Activated CD8-positive, alpha-beta memory T cell treated with anti-CD3 and anti-CD28 coated beads, Interleukin-2, amount 50 U/mL, for 1 hour (primary cell): ENCODE measurements around the gene MAP3K5.
"Not testable (repeated sequence)": the region's sequence is repeated elsewhere in the genome, so short reads cannot be mapped to it uniquely, and the experiment has no call there.

Experiments used
- DNase-seq: peaks from one replicate; pipeline ENCODE4 v3.0.0-alpha.2; 2020; ENCODE audit errors: extremely low read depth

MAP3K5 gene

DNA sequence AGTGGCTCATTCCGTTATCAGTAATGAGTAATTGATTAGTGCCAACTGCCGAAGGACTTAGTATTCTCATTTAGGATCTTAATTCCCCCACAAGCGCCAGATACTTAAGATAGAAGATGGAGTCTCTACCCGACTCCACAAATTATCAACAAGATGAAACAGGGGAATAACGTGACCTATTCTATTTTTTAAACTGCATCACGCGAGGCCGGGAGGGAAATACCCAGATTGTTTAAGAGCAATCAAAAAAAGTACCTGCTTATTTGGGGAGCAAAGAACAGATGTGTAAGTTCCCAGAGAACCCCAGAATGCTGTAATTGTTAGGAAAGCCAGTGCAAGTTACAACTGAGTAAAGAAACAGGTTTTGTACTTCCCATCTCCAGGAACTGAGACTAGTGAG, 1.1 kb upstream of the MAP3K5 start:
- no peak for DNase-seq

DNA sequence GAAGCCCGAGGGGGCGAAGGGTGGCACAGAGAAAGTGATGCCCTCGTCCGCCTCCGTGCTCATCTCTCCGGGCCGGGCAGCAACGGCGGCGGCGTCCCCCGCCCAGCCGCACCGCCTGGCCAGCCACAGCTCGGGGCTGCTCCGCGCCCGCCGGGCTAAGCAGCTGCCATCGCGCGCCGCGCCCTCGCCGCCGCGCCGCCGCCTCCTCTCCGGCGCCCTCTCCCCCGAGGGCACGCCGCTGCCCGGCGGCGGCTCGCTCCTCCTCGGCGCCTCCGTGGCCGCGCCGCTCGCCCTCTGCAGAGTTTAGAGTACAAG, 225 bp downstream of the MAP3K5 start:
- DNase-seq, result no peak

DNA sequence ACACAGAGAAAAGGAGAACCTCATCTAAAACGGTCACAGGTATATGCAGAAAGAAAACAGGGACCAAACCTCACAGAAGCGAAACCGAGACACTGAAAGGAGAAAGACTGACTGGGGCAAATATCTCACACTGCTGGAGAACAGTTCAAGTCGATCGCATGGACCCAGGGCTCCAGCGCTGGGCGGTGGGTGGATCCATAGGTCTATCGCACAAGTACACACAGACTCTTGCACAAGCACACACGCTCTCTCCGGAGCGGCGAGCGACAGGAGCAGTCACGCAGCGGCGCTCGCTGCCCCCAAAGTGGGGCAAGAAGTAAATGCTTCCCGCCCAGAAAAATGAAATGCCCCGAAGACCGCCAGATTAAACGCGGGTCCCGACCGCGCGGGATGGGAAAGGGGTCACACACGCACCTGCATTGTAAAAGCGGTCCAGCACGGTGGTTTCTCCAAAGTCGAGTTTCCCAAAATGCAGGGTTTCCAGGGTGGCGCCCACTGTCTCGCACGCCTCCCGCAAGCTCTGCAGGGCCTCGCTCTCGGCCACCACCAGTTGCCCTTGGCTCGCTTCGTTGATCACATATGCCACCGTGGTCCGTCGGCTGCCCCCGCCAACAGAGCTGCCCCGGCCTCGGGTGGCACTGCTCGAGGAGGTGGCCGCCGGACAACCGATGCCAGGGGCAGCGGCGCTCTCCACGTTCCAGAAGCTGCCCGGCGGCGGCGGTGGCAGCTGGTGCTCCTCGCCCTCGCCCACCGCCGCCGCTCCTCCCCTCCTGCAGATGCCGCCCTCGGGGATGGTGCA, 782 bp downstream of the MAP3K5 start:
- DNase-seq, result no peak

DNA sequence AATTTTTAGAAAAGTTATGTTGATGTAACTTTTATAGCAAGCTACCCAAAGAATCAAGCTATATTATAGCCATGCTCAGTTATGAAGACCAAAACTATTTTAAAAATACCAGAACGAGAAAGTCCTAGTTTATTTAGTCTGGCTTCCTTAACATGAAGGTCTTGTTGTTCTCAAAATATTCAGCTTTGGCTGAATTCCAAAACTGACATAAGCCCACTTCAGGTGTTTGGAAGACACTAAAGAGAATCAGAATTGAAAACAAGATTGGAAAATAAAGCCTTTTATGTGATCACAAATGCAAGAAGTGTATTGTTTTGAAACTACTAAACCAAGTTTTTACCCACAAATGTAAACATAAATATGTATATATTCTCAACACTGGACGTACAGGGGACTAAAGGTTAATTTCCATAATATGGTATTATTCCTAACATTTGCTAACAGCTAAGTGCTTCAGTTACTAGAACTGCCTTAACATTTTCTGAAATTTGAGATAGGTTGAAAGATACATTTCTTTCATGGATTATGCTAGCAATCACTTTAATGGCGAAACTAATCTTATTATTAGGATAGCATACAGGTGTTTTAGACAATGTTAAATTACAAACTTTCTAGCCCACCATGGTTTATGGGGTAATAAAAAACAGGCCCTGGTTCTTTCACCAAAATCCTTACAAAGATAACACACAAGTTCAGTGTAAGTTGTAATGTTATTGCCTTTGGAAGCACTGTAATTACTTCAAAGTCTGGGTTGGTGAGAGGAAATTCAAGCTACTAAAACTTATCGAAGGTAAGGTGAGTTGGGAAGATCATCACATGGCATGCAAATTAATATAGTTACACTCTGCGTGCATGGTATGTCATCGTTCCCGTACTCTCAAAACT, 1.6 kb downstream of the MAP3K5 start:
- DNase-seq, result no peak

DNA sequence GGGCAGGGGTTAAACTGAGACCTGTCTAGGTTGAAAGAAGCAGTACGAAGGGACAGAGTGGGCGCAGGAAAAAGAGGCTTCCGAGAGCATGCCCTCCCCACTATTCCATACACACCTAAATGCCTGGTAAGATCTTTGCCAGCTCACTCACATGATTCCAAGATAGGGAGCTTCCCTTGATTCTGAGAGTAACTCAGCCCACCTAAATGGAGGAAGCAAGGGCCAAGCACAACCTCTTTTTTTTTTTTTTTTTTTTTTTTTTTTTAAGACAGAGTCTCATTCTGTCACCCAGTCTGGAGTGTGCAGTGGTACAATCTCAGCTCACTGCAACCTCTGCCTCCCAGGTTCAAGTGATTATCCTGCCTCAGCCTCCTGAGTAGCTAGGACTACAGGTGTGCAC, 2.8 kb downstream of the MAP3K5 start:
- not testable (repeated sequence) for DNase-seq

DNA sequence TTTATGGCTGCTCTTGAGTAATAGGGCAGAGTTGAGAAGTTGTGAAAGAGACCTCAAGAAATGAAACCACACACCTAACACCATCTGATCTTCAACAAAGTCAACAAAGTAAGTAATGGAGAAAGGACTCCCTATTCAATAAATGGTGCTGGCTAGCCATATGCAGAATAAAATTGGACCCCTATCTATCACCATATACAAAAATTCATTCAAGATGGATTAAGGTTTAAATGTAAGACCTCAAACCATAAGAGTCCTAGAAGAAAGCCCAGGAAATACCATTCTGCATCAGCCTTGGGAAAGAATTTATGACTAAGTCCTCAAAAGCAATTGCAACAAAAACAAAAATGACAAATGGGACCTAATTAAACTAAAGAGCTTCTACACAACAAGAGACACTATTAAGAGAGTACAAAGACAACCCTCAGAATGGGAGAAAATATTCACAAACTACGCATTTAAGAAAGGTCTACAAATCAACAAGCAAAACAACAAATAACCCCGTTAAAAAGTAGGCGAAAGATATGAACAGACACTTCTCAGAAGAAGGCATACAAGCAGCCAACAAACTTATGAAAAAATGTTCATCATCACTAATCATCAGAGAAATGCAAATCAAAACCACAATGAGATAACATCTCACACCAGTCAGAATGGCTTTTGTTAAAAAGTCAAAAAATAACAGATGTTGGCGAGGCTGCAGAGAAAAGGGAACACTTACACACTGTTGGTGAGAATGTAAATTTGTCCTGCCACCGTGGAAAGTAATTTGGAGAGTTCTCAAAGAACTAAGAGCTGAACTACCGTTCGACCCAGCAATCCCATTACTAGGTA, 4.0 kb downstream of the MAP3K5 start:
- no peak for DNase-seq

DNA sequence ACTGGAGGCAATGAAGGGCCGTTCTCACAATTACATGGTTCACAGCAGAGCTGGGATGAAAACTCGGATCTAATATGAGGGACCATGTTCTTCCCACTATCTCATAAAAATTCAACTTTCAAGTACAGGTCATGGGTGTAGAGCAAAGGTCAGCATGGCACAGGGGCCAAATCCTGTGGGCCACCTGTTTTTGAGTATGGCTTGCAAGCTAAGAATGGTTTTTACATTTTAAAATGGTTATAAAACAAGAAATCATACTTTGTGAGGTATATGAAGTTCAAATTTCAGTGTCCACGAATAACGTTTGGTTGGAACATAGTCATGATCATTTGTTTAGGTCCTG, 4.6 kb downstream of the MAP3K5 start:
- DNase-seq, result no peak

DNA sequence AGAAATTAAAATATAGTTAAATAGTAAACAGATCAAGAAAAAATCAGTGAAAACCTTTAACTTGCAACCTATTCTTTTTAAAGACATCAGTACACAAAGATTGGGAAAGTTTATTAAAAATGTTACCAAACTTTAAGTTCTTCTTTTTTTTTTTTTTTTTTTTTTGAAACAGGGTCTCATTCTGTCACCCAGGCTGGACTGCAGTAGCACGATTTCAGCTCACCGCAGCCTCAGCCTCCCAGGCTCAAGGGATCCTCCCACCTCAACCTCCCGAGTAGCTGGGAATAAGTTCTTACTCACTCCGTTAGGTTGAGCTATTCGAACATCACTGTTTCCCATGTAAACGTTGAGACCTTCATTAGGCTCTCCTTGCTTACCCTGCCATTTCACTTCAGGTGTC, 5.6 kb downstream of the MAP3K5 start:
- no peak for DNase-seq

DNA sequence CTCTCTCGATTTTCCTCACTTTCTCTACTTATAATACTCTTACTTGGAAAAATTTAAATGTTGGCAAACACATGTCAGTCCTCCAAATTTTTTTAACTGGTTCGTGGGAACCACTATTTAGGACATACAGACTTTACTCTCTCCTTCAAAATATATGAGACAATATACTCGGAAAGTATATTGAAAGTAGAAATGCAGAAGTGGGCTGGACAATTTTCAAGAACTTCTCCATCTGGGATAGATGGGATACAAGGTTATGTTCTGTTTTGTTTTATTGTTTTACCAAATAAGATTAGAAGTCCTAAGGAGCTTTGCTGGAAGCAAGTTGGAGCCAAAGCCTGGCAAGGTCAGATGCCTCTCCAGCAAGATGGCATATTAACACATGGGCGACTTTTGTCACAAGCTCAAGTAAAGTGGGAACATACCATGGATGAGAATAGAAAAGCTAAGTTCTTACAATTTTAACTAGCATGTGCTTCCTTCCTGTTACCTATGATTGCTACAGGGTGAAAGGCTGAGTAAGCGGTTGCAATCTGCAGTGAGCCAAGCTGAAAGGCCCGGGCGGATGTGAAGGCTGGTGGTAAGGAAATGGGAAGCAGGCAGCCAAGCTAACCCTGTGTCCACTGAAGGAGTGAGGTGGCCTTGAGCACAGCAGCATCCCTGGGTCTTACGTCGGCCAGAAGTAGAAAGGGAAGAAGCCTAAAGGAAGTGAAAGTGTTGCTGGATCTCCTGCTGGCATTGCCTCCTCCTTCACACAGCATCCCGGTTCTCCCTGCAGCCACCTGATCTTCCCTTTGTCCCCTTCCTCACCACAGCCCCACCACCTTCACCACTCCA, 7.1 kb downstream of the MAP3K5 start:
- DNase-seq, result no peak

DNA sequence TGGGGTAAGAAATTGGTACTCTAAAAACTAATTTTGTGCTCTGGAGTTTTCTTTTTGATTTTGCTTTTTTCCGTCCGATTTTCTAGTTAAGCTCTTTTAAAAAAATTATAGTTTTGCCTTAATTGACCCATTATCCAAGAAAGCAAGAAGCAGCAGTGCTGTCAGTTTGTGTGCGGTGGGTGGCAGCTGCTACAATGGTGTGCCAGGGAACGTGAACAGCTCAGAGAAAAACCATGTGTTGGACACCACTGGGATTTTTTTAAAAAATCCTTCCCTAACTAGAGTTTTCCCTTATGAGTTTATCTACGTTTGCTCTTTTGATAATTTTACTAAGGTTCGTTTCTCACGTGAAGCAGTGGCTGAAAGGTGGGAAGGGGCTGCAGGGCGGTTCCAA, 8.0 kb downstream of the MAP3K5 start:
- no peak for DNase-seq

DNA sequence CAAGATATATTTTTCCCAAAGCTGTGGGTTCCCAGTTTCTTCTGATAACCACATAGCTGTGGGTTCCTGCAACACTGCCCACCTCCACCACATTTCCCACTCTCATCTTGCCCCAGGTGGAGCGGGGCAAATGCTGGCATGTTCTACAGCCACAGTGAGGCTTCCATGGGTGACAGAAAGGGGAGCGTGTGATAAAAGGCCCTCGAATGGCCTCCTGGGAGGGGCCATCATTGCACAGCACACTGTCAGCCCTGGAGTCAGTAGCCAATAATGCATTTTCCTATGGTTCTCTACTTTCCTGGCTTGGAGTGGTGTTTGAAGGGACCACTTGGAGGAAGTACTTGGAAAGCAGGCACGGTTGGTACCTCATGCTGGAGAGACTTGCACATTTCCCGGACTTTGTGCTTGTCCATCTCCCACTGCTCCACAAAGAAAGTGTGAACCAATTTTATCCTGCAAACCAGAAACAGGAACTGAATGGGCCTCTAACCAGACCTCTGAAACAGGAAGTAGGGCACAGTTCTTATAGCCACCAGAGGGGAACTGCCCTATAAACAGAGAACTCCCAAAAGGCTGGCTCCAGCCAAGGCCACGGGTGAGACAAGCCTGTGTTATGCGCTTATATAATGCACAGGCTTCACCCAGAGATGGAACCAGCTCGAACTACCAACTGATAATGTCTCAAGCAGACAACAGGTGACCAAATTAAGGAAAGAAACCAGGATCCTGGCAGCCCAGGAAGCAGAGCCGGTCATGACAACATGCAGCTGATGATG, 8.6 kb downstream of the MAP3K5 start:
- DNase-seq, result no peak

DNA sequence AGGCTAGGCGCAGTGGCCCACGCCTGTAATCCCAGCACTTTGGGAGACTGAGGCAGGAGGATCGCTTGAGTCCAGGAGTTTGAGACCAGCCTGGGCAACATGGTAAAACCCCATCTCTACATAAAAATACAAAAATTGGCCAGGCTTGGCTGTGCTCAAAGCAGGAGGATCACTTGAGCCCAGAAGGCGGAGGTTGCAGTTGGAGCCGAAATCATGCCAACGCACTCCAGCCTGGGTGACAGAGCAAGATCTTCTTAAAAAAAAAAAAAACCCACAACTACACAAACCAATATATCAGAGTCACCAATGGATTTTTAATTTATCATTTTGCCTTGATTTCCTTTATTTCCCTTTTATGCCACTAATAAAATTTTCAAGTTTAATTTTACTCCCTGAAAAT, 9.3 kb downstream of the MAP3K5 start:
- DNase-seq, result no peak

DNA sequence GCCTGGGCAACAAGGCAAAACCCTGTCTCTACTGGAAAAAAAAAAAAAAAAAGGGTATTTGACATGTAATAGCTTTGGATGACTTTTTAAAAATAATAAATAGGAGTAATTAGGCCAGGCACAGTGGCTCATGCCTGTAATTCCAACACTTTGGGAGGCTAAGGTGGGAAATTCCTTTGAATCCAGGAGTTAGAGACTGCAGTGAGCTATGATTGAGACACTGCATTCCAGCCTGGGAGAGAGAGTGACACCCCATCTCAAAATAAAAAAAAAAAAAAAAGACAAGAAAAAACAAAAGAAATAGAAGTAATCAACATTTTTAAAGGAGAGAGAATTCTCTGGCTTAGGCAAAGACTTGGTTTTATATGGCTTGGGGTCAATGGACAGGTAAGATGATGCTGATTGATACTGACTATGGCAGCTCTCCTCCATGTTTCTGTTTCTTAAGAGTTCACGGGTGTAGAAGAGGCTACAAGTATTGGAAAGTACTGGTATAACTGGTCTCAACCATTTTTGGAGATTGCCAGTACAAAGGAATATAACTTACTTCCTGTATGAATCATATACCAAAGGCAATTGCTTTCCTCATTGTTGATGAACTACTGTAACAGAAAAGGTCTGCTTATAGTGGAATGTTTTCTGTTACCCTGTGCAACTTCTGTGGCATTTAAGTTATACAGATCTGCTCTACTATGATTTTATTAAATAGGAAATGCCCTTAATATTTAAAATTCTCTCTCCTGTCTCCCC, 10.1 kb downstream of the MAP3K5 start:
- no peak for DNase-seq

DNA sequence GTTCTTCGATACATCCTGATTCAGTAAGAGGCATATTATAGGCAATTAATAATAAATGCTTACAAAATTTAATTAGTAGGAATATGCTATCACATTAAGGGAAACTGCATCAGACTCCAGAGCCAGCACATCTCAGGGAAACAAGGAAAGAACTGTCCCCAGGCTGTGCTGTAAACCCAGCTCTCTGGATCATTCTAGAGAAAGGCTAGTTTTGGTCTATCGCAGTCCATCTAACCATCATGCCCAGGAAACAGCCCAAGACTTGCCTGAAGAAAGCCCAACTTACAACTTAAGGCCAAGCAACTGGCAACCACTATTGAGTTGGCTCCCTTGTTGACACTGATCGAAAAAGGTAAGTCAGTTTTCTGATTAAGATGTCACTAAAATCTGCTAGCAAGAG, 11.3 kb downstream of the MAP3K5 start:
- no peak for DNase-seq

DNA sequence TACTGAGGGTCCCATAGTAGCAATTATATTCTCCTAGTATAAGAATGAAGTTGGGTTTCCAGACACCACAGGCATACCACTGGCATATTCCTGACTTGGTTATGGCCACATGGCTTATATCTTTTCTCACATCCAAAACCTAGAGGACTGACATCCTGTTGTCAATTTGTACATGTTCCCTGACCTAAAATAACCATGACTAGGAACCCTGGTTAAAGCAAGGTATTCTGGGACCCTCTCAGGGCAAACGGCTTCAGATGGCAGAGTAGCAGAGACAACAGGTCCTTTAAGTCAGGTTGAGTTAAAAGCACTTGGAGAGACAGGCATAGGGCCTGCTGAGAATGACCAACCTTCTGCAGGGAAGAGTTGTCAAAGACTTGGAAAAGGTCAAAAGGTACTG, 12.6 kb downstream of the MAP3K5 start:
- DNase-seq, result no peak

DNA sequence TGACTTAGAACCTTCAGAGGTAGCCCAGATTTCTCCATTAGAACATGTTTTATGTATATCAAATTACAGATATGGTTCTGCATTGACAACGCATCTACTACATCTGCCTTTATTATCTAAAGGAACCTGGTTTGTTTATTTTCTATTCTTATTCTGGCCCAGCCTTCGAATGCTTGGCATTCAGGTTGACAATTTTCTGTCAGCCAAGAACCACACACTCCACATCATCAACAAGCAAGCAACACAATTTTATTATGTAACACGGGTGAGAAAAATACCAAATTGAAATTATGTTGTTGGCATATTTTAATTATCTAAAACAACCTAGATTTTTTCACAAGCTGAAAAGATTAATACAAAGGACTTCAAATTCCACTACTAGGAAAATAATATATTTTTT, 14.6 kb downstream of the MAP3K5 start:
- DNase-seq, result no peak

DNA sequence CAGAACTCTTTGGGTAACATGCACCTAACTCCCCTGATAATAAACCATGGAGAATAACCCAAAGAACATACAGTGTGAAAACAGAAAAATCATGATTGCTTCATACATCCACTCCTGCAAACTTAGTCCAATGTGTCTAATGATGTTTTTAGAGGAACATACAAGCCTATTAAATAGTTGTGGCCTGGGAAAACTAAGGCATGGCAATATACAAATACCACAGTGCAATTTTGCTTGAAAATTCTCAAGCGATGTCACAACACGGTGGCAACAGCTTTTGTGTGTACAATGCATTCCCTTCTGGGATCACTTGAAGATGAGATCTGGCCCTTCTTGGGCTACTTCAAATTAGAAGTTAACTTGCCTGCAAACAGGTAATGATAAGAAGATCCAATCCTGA, 16.7 kb downstream of the MAP3K5 start:
- DNase-seq, result no peak

DNA sequence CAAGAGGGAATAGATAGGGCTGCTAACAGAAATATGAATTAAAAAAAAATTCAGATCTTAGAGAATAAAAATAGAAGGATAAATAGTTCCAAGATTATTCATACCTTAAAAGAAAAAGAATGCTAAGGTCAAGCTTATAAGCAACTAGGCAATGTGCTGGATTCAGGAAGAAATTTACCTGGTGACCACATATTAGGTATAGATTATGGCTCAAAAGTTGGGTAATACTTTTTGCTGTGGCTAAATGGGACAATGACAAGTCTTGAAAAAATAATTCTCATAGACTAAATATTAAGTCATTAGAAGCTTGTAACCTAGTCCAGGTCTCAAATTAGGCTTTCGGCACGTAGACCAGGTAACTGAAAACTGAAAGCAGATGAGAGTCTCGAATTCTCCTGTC, 17.2 kb downstream of the MAP3K5 start:
- no peak for DNase-seq

DNA sequence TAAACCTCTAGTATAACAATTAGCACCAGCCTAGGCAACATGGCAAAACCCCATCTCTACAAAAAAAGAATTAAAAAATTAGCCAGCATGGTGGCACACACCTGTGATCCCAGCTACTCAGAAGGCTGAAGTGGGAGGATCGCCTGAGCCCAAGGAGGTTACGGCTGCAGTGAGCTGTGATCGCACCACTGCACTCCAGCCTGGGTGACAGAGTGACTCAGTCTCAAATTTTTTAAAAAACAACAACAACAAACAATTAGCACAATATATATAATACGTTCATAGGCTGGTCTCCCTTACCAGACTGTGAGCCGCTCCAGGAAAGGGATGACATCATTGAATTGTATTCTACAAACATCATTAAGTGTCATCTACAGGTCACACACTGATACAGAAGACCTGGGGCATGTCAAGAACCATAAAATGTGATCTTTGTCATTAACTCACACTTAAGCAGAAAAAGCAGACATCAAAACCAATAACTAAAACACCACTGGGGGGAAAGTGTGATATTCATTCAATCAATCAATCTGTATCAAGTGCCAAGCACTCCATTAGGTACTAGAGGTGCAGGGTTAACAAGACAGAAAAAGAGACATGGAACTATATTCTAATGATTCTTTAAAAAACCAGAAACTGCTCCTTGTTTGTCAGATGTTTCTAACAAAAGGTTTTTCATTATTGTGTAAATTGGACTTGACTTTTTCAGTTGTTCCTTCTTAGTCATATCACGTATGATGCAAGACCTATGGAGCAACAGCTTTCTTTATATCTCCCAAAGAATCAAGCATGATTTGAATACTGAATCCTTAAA, 17.8 kb downstream of the MAP3K5 start:
- DNase-seq, result no peak
